Liver (tissue), 9 donors: Measurements from ENCODE around the gene CCR6. TPM values are rescaled to one million over a fixed set of nuclear protein-coding genes. Genes with fewer than 3 reads are reported as not detected.

Experiments
- DNase-seq: peaks from one replicate; pipeline ENCODE4 v3.0.0-alpha.2; 2017; ENCODE audit warnings: low spot score
- H3K27ac ChIP-seq, 2 donors: one replicate each; pipeline ENCODE4 v1.7.0; 2013; ENCODE audit warnings: inconsistent platforms in 2 of 2, low read length in 2 of 2, control low read depth in 1 of 2, low read depth in 1 of 2, mild to moderate bottlenecking in 1 of 2
- H3K27me3 ChIP-seq, 4 donors: one replicate each; pipeline versions ENCODE4 v1.6.1 to v1.7.0; 2013; ENCODE audit warnings: low read length in 3 of 4, inconsistent platforms in 1 of 4, mild to moderate bottlenecking in 1 of 4, moderate library complexity in 1 of 4; ENCODE audit not compliant: control insufficient read depth in 4 of 4, insufficient read depth in 4 of 4
- H3K36me3 ChIP-seq, 4 donors: one replicate each; pipeline versions ENCODE4 v1.6.1 to v1.7.0; 2013; ENCODE audit warnings: low read length in 3 of 4, mild to moderate bottlenecking in 3 of 4, low read depth in 1 of 4, moderate library complexity in 1 of 4; ENCODE audit not compliant: control insufficient read depth in 4 of 4, insufficient read depth in 3 of 4
- H3K4me1 ChIP-seq, 4 donors: one replicate each; pipeline versions ENCODE4 v1.6.1 to v1.7.0; 2013; ENCODE audit warnings: low read length in 3 of 4, mild to moderate bottlenecking in 3 of 4, moderate library complexity in 1 of 4; ENCODE audit not compliant: control insufficient read depth in 4 of 4, insufficient read depth in 4 of 4
- H3K4me3 ChIP-seq, 3 donors: one replicate each; pipeline versions ENCODE4 v1.6.1 to v1.7.0; 2013; ENCODE audit warnings: low read length in 3 of 3, control low read depth in 1 of 3, low read depth in 1 of 3, mild to moderate bottlenecking in 1 of 3
- H3K9ac ChIP-seq, 2 donors: one replicate each; pipeline ENCODE4 v1.7.0; 2013; ENCODE audit warnings: low read length in 2 of 2, mild to moderate bottlenecking in 2 of 2, moderate library complexity in 2 of 2, control low read depth in 1 of 2, low read depth in 1 of 2
- H3K9me3 ChIP-seq, 4 donors: one replicate each; pipeline versions ENCODE4 v1.6.1 to v1.7.0; 2013; ENCODE audit warnings: low read length in 3 of 4; ENCODE audit not compliant: control insufficient read depth in 4 of 4
- EGR1 ChIP-seq, 2 donors: IDR thresholded peaks; 2 replicates each; pipeline ENCODE4 v1.6.1; 2016 to 2018; ENCODE audit warnings: antibody characterized with exemption in 2 of 2, low read depth in 2 of 2
- FOXA1 ChIP-seq: IDR thresholded peaks from 2 replicates; pipeline ENCODE4 v1.6.1; 2016; ENCODE audit warnings: antibody characterized with exemption
- GABPA ChIP-seq, 2 donors: IDR thresholded peaks in 1 of 2; conservative IDR thresholded peaks in 1 of 2; 2 replicates each; pipeline ENCODE4 v1.6.1; 2016; ENCODE audit warnings: antibody characterized with exemption in 2 of 2, mild to moderate bottlenecking in 1 of 2, moderate library complexity in 1 of 2
- HNF4A ChIP-seq, 2 donors: conservative IDR thresholded peaks; 2 replicates each; pipeline ENCODE4 v1.6.1; 2016; ENCODE audit warnings: antibody characterized with exemption in 2 of 2, mild to moderate bottlenecking in 2 of 2
- HNF4G ChIP-seq: IDR thresholded peaks from 2 replicates; pipeline ENCODE4 v1.6.1; 2016; ENCODE audit warnings: antibody characterized with exemption
- JUND ChIP-seq, 2 donors: IDR thresholded peaks; 2 replicates each; pipeline ENCODE4 v1.6.1; 2016; ENCODE audit warnings: antibody characterized with exemption in 2 of 2
- REST ChIP-seq: IDR thresholded peaks from 2 replicates; pipeline ENCODE4 v1.6.1; 2016; ENCODE audit warnings: antibody characterized with exemption, mild to moderate bottlenecking
- RXRA ChIP-seq, 2 donors: IDR thresholded peaks; 2 replicates each; pipeline ENCODE4 v1.6.1; 2017 to 2018; ENCODE audit warnings: antibody characterized with exemption in 2 of 2, mild to moderate bottlenecking in 1 of 2
- SP1 ChIP-seq: IDR thresholded peaks from 2 replicates; pipeline ENCODE4 v1.6.1; 2018; ENCODE audit warnings: antibody characterized with exemption, mild to moderate bottlenecking
- TAF1 ChIP-seq: conservative IDR thresholded peaks from 2 replicates; pipeline ENCODE4 v1.6.1; 2016; ENCODE audit warnings: antibody characterized with exemption, mild to moderate bottlenecking
- ZBTB33 ChIP-seq: IDR thresholded peaks from 2 replicates; pipeline ENCODE4 v1.6.1; 2016; ENCODE audit warnings: antibody characterized with exemption
- WGBS: extraction: QIAGEN DNeasy Blood & Tissue Kit; methylation state at CpG from one replicate; pipeline ENCODE4 v1.1.7; 2013; 5-methylcytosine and 5-hydroxymethylcytosine counted together
- polyA plus RNA-seq, 2 donors: library from polyadenylated mRNA; stranded (reverse) in 1 of 2; unstranded in 1 of 2; fragments of 200-250 nt in 1 of 2; fragments of >200 nt in 1 of 2; fragmentation: Nextera tagmentation in 1 of 2; extraction: Ambion mirVana in 1 of 2; gene quantifications; one replicate each; pipeline versions ENCODE4 v1.2.1 to v1.2.3, GENCODE V29; 2013 to 2015
- total RNA-seq, 2 donors: library from RNA; depleted of rRNA; stranded (reverse); fragments of >200 nt; gene quantifications; one replicate each; pipeline ENCODE4 v1.2.3, GENCODE V29; 2014
- TF ChIP-seq, protein P1 (sequence below): IDR thresholded peaks from 2 replicates; pipeline ENCODE4 v1.6.1; 2016; ENCODE audit warnings: antibody characterized with exemption
- donor health status: healthy.
- donor health status: healthy.
- donor health status: healthy.
- donor health status: healthy.
- donor health status: healthy.

Gene CCR6
- total and polyA plus RNA-seq, 4 donors, result 0.02 to 8.4 TPM; not detected in 2

GRCh38 chr6:167100241-167100674 lies 22.6 kb upstream of the CCR6 start (continued):
- TF ChIP-seq REST (no peak), ZBTB33 (no peak), SP1 (no peak), HNF4A (conservative IDR thresholded peaks at IDR 0.05) (no peak), FOXA1 (no peak), TAF1 (no peak)

DNA sequence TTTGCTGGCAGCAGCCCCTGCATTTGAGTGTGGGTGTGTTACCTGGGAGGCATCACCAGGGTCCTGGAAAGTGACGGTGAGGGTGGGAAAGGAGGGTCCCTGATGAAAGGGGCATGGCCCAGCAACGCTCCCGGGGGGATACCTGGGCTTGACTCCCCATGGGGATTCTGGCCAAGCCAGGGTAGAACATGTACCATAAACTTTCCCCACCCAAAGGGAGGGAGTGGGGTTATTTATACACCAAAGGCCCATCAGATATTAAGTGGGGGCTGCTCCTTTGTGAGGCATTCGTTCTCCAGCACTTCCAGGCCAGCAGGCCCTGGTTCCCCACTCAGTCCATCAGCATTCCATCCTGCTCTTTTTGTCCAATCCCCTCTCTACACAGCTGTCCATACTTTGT lies 20.6 kb upstream of the CCR6 start:
- no peaks in the 10 kb centered on the region for H3K27me3 ChIP-seq
- H3K27ac ChIP-seq, result no peak overlapping the region
- H3K4me1 ChIP-seq, result no peaks in the 10 kb centered on the region
- H3K9me3 ChIP-seq, result no peaks in the 10 kb centered on the region
- no peaks in the 10 kb centered on the region for H3K36me3 ChIP-seq
- DNase-seq, result no peak
- no peak overlapping the region for H3K9ac ChIP-seq
- TF ChIP-seq GABPA (IDR thresholded peaks at IDR 0.05 in 1 of 2, conservative IDR thresholded peaks at IDR 0.05 in 1 of 2), result no peak
- TF ChIP-seq, protein P1, sequence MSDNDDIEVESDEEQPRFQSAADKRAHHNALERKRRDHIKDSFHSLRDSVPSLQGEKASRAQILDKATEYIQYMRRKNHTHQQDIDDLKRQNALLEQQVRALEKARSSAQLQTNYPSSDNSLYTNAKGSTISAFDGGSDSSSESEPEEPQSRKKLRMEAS, result no peak
- TF ChIP-seq RXRA (IDR thresholded peaks at IDR 0.05), result no peak
- TF ChIP-seq EGR1 (IDR thresholded peaks at IDR 0.05; ENCODE audit: low read depth in 2 of 2), result no peak
- TF ChIP-seq JUND (IDR thresholded peaks at IDR 0.05), result no peak
- H3K4me3 ChIP-seq, result no peak overlapping the region
- 82% methylated on average over 4 of the region's 4 CpGs for WGBS

- H3K36me3 ChIP-seq, result no peaks in the 10 kb centered on the region
- no peaks in the 10 kb centered on the region for H3K9me3 ChIP-seq
- no peaks in the 10 kb centered on the region for H3K27me3 ChIP-seq
- no peak for DNase-seq
- no peaks in the 10 kb centered on the region for H3K4me1 ChIP-seq
- no peak overlapping the region for H3K9ac ChIP-seq
- TF ChIP-seq GABPA (IDR thresholded peaks at IDR 0.05 in 1 of 2, conservative IDR thresholded peaks at IDR 0.05 in 1 of 2), result no peak
- no peak for TF ChIP-seq HNF4G
- H3K4me3 ChIP-seq, result no peak overlapping the region
- 77% methylated on average over 11 of the region's 11 CpGs for WGBS
- no peak overlapping the region for H3K27ac ChIP-seq
These were observed 19.6 kb upstream of the CCR6 start for GRCh38 chr6:167103041-167103891.
